Measurements from ENCODE around the gene F10. TPM values are rescaled to one million over a fixed set of nuclear protein-coding genes. Genes with fewer than 3 reads are reported as not detected.

The F10 gene
- total RNA-seq, 4 donors from 2014 or later, result 1.00 to 4.8 (median 2.4) TPM

- Histone ChIP-seq H3K36me3 (no peaks in the 10 kb centered on the region), H3K4me3 (no peak overlapping the region), H3K9me3 (no peaks in the 10 kb centered on the region), H3K27me3 (no peaks in the 10 kb centered on the region), H3K4me1 (peaks cover 9 to 16% of the 10 kb centered on the region in 2 donors), H3K27ac (peak overlapping the region in 2 of 4 donors; percentile 86 to 90)
- no peak for DNase-seq
- in situ Hi-C loops (cut with MboI; ENCODE audit: low sequenced_read_pairs in 4 of 4) (no loop called here), intact Hi-C loops (cut with DNase I; ENCODE audit: low total_unique reads) (loop anchor here (2.0 to 10.0 kb wide), 3 partner anchors 54 to 140 kb away; partner anchors contain the start of genes CUL4A, LAMP1 and PCID2)
- ATAC-seq, result no peak
- TF ChIP-seq POLR2A (IDR thresholded peaks at IDR 0.05), result no peak
- TF ChIP-seq CTCF (IDR thresholded peaks at IDR 0.05 in 4 of 5, conservative IDR thresholded peaks at IDR 0.05 in 1 of 5), result no peak
Observed at GRCh38 chr13:113155201-113155600, 32.6 kb downstream of the F10 start.

DNA sequence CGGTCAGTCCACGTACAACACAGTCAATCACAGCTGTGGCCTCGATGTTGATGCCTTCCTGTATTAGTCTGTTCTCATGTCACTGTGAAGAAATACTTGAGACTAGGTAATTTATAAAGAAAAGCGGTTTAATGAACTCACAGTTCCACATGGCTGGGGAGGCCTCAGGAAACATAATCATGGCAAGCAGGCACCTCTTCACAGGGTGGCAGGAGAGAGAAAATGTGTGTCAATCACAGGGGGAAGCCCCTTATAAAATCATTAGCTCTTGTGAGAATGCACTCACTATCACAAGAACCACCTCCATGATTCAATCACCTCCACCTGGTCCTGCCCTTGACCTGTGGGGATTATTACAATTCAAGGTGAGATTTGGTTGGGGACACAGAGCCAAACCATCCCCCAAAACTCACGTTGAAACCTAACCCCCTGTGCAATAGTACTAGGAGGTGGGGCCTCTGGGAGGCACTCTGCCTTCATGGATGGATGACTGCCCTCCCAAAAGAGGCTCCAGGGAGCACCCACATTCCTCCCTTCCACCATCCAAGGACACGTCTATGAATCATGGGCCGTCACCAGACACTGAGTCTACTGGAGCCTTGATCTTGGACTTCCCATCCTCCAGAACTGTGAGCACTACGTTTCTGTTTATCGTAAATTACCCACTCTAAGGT is 33.5 kb downstream of the F10 start:
- H3K4me1 ChIP-seq, result peaks cover 9 to 16% of the 10 kb centered on the region in 2 donors

DNA sequence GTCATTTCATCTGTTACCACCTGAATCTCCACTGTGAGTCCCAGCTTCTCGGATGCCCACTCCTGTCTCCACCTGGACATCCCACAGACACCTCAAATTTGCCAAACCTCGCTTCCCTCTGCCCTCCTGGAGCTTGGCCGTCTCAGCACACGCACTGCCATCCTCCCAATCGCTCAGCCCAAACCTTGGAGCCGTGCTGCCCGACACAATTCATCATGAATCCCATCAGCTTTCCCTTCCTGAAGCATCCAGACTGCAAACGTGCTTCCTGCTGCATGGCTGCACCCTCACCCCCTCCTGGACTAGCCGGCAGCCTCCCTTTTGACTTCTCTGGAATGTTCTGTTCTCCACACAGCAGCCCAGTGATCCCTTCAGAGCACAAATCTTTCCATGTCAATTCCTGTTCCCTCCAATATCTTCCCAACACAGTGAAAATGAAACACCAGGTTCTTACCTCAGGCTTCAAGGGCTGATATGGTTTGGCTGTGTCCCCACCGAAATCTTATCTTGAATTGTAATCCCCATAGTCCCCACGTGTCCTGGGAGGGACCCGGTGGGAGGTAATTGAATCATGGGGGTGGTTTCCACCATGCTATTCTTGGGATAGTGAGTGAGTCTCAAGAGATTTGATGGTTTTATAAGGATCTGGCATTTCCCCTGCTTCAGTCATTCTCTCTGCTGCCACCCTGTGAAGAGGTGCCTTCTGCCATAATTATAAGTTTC is 34.8 kb downstream of the F10 start:
- Histone ChIP-seq H3K36me3 (no peaks in the 10 kb centered on the region), H3K27me3 (no peaks in the 10 kb centered on the region), H3K27ac (no peak overlapping the region), H3K4me3 (no peak overlapping the region), H3K4me1 (peaks cover 6 to 16% of the 10 kb centered on the region in 2 donors), H3K9me3 (no peaks in the 10 kb centered on the region)
- intact Hi-C loops (cut with DNase I; ENCODE audit: low total_unique reads) (loop anchor here (10.0 kb wide), 2 partner anchors 123 to 137 kb away; partner anchors contain the start of gene LAMP1), in situ Hi-C loops (cut with MboI; ENCODE audit: low sequenced_read_pairs in 4 of 4) (no loop called here)
- TF ChIP-seq CTCF (IDR thresholded peaks at IDR 0.05 in 4 of 5, conservative IDR thresholded peaks at IDR 0.05 in 1 of 5) (no peak), POLR2A (IDR thresholded peaks at IDR 0.05) (no peak)
- DNase-seq (no peak), ATAC-seq (no peak)

More for the DNA sequence above, 33.5 kb downstream of the F10 start:
- Histone ChIP-seq H3K9me3 (no peaks in the 10 kb centered on the region), H3K4me3 (no peak overlapping the region), H3K36me3 (no peaks in the 10 kb centered on the region), H3K27ac (no peak overlapping the region), H3K27me3 (no peaks in the 10 kb centered on the region)
- intact Hi-C loops (cut with DNase I; ENCODE audit: low total_unique reads), result loop anchor here (2.0 to 10.0 kb wide), 3 partner anchors 53 to 139 kb away; partner anchors contain the start of genes CUL4A, LAMP1 and PCID2
- TF ChIP-seq CTCF (IDR thresholded peaks at IDR 0.05 in 4 of 5, conservative IDR thresholded peaks at IDR 0.05 in 1 of 5) (no peak), POLR2A (IDR thresholded peaks at IDR 0.05) (no peak)
- in situ Hi-C loops (cut with MboI; ENCODE audit: low sequenced_read_pairs in 4 of 4), result no loop called here
- ATAC-seq (no peak), DNase-seq (no peak)

DNA sequence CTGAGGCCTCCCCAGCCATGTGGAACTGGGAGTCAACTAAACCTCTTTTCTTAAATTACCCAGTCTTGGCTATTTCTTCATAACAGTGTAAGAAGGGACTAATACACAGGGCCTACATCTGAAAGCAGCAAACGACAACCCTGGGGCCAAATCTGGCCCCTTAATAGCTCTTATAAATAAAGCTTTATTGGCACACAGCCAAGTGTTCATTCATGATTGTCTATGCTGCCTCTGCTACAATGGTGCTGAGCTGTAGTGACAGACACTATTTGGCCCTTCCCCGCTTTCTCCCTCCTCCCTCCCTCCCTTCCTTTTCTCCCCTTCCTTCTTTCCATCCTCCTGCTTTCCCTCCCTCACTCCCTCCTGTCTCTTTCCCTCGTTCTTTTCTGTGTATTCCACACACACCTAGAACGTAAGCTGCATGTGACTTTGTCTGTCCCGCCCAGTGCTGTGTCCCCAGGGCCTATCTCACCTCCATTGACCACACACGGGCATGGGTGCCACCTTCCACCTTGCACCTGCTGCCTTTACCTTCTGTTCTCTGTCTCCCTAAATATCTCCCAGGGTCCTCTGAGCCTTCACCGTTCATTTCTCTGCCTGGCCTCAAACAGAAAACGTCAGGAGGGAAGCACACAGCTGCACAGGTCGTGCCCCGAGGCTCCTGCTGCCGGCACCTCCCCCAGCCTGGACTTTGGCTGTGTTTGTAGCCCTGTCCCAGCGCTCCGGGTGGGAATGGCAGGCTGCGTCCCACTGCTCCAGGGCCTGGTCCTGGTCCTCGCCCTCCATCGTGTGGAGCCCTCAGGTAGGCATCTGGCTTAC is 35.5 kb downstream of the F10 start, which contains the start of gene PROZ:
Gene PROZ, plus strand, starts transcription at position 720 of the 819 bp plus-strand sequence. Its CDS starts 13 bp downstream, at position 733.
- no peaks in the 10 kb centered on the region for H3K36me3 ChIP-seq
- no peak within 1 kb of the TSS for H3K27ac ChIP-seq
- DNase-seq, result no peak
- H3K27me3 ChIP-seq, result peaks cover 5% of the 10 kb centered on the region in 3 donors
- H3K9me3 ChIP-seq, result no peaks in the 10 kb centered on the region
- intact Hi-C loops (cut with DNase I; ENCODE audit: low total_unique reads) (loop anchor here (10.0 kb wide), 2 partner anchors 123 to 137 kb away; partner anchors contain the start of gene LAMP1), in situ Hi-C loops (cut with MboI; ENCODE audit: low sequenced_read_pairs in 4 of 4) (no loop called here)
- no peak for ATAC-seq
- H3K4me1 ChIP-seq, result peaks cover 0 to 9% of the 10 kb centered on the region in 2 donors
- H3K4me3 ChIP-seq, result no peak within 1 kb of the TSS
- no peak for TF ChIP-seq CTCF (IDR thresholded peaks at IDR 0.05 in 4 of 5, conservative IDR thresholded peaks at IDR 0.05 in 1 of 5)
- no peak for TF ChIP-seq POLR2A (IDR thresholded peaks at IDR 0.05)
